Measurements from ENCODE around the gene CNTROB. TPM values are rescaled to one million over a fixed set of nuclear protein-coding genes. Genes with fewer than 3 reads are reported as not detected.

The CNTROB gene
- total RNA-seq, 1 experiment from 2014 or later: 9.1 TPM

- no peak for DNase-seq (ENCODE audit: low spot score)
Observed at GRCh38 chr17:7982666-7983065, 50.7 kb downstream of the CNTROB start.

- no peak for DNase-seq (ENCODE audit: low spot score)
Observed at GRCh38 chr17:7984904-7985303, 52.9 kb downstream of the CNTROB start.

- DNase-seq (ENCODE audit: low spot score): no peak
Observed at GRCh38 chr17:7987112-7987893, 55.3 kb downstream of the CNTROB start.

GRCh38 chr17:7988750-7989178 is 56.8 kb downstream of the CNTROB start:
- peak; percentile 59 for DNase-seq (ENCODE audit: low spot score)

- peak; percentile 38 for DNase-seq (ENCODE audit: low spot score)
Observed at GRCh38 chr17:7989781-7990655, 58.0 kb downstream of the CNTROB start.

- DNase-seq (ENCODE audit: low spot score): peak; percentile 18
Observed at GRCh38 chr17:7992516-7992915, 60.5 kb downstream of the CNTROB start.

GRCh38 chr17:7992924-7993323 is 60.9 kb downstream of the CNTROB start:
- DNase-seq (ENCODE audit: low spot score): no peak

- DNase-seq (ENCODE audit: low spot score): no peak
Observed at GRCh38 chr17:7993972-7994589, 62.1 kb downstream of the CNTROB start.

GRCh38 chr17:7995724-7996123 is 63.7 kb downstream of the CNTROB start:
- no peak for DNase-seq (ENCODE audit: low spot score)

- peak; percentile 31 for DNase-seq (ENCODE audit: low spot score)
Observed at GRCh38 chr17:7997186-7997585, 65.2 kb downstream of the CNTROB start.

Other genes starting within 250 kb of the CNTROB start
- gene TP53, start 244.7 kb upstream of the CNTROB start, total RNA-seq (2014; rRNA removed; shearing (Covaris generic)): 35.9 and 43.7 TPM in 2 replicates
- 9.9 and 15.8 TPM in 2 replicates for gene WRAP53, start 243.7 kb upstream of the CNTROB start, total RNA-seq (2014; rRNA removed; shearing (Covaris generic))
- gene EFNB3, start 227.0 kb upstream of the CNTROB start, total RNA-seq (2014; rRNA removed; shearing (Covaris generic)): 5.6 and 6.2 TPM in 2 replicates
- gene DNAH2, start 214.5 kb upstream of the CNTROB start, total RNA-seq (2014; rRNA removed; shearing (Covaris generic)): 0.10 and 0.12 TPM in 2 replicates
- gene KDM6B, start 98.0 kb upstream of the CNTROB start, total RNA-seq (2014; rRNA removed; shearing (Covaris generic)): 0.21 and 4.1 TPM in 2 replicates
- gene TMEM88, start 77.1 kb upstream of the CNTROB start, total RNA-seq (2014; rRNA removed; shearing (Covaris generic)): not detected in 2 replicates
- gene NAA38, start 74.6 kb upstream of the CNTROB start, total RNA-seq (2014; rRNA removed; shearing (Covaris generic)): 70.3 and 104 TPM in 2 replicates
- 4.0 and 7.5 TPM in 2 replicates for gene CYB5D1, start 74.2 kb upstream of the CNTROB start, total RNA-seq (2014; rRNA removed; shearing (Covaris generic))
- 26.5 and 35.0 TPM in 2 replicates for gene CHD3, start 43.4 kb upstream of the CNTROB start, total RNA-seq (2014; rRNA removed; shearing (Covaris generic))
- 1.1 and 3.6 TPM in 2 replicates for gene RNF227, start 15.9 kb upstream of the CNTROB start, total RNA-seq (2014; rRNA removed; shearing (Covaris generic))
- gene KCNAB3, start 2.4 kb upstream of the CNTROB start, total RNA-seq (2014; rRNA removed; shearing (Covaris generic)): 0.21 TPM in 1 of 2 replicates, not detected in the other
- 22.8 and 33.4 TPM in 2 replicates for gene TRAPPC1, start 260 bp upstream of the CNTROB start, total RNA-seq (2014; rRNA removed; shearing (Covaris generic))
- not detected in 2 replicates for gene GUCY2D, start 70.4 kb downstream of the CNTROB start, total RNA-seq (2014; rRNA removed; shearing (Covaris generic))
- gene ALOX15B, start 106.9 kb downstream of the CNTROB start, total RNA-seq (2014; rRNA removed; shearing (Covaris generic)): not detected in 2 replicates
- gene ALOX12B, start 155.5 kb downstream of the CNTROB start, total RNA-seq (2014; rRNA removed; shearing (Covaris generic)): not detected in 2 replicates
- not detected in 2 replicates for gene ALOXE3, start 186.3 kb downstream of the CNTROB start, total RNA-seq (2014; rRNA removed; shearing (Covaris generic))
- 0.14 TPM in 1 of 2 replicates, not detected in the other for gene HES7, start 191.9 kb downstream of the CNTROB start, total RNA-seq (2014; rRNA removed; shearing (Covaris generic))
- 4.4 and 4.6 TPM in 2 replicates for gene PER1, start 220.2 kb downstream of the CNTROB start, total RNA-seq (2014; rRNA removed; shearing (Covaris generic))
- gene VAMP2, start 230.7 kb downstream of the CNTROB start, total RNA-seq (2014; rRNA removed; shearing (Covaris generic)): 0.64 TPM in 2 replicates
- 1.7 and 13.3 TPM in 2 replicates for gene TMEM107, start 244.2 kb downstream of the CNTROB start, total RNA-seq (2014; rRNA removed; shearing (Covaris generic))

Measured in H4 (cell line).